T-helper 2 cell (primary cell): Measurements from ENCODE around the gene ZC3H10.

ENCODE experiments used
- DNase-seq, 5 experiments: peaks; one replicate each; pipeline versions ENCODE4 v3.0.0 to v3.0.0-alpha.2; 2012 to 2022

Gene ZC3H10

DNA sequence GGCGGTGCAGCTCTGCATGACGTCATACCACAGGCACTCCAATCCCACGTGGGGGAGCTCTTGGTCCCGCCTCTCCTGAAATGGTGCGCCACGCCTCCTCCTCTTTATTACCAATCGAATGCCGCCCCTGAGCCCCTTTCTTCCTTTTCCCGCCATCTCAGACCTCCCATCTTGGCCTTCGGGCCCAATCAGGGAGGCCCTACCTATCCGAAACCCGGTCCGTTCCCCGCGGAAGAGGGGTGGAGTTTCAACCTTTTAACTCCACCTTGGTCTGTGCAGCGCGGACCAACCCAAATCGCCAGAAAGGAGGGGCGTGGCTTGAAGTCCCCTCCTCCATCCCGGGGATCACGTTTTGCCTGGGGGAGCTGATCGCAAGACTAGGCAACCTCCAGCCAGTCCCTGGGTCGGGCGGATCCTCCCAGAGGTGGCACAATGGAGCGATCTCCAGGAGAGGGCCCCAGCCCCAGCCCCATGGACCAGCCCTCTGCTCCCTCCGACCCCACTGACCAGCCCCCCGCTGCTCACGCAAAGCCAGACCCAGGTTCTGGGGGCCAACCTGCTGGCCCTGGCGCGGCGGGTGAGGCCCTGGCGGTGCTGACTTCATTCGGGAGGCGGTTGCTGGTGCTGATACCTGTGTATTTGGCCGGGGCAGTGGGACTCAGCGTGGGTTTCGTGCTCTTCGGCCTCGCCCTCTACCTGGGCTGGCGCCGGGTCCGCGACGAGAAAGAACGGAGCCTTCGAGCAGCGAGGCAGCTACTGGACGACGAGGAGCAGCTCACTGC, 10.0 kb downstream of the ZC3H10 start, which contains the start of gene ESYT1:
Gene ESYT1, plus strand, starts transcription at position 380 of the 782 bp plus-strand sequence. Its CDS starts 53 bp downstream, at position 433.
- DNase-seq, result peak; percentile 83 to 100 (median 97)

- peak in 1 of 5 experiments; percentile 31 for DNase-seq
These were observed 10.7 kb downstream of the ZC3H10 start for GRCh38 chr12:56128670-56129205.

- DNase-seq, result peak; percentile 30 to 89 (median 59)
These were observed 11.3 kb downstream of the ZC3H10 start for GRCh38 chr12:56129206-56129941.

DNA sequence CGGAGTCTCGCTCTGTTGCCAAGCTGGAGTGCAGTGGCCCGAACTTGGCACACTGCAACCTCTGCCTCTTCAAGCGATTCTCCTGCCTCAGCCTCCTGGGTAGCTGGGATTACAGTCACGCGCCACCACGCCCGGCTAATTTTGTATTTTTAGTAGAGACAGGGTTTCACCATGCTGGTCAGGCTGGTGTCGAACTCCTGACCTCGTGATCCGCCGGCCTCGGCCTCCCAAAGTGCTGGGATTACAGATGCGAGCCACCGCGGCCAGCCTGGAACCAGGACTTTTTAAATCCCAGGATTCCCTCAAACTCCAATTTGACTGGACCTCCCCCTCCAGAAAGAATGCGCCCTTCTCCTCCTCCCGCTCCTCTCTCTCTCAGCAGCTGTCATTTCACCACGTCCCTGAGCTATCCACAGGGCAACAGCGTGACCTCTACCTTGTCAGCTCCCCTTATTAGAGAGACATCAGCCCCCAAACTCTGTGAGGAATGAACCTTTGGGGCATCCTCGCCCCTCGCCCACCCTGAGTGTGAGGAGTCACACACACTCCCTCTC, 12.0 kb downstream of the ZC3H10 start:
- no peak for DNase-seq

- DNase-seq, result no peak
These were observed 12.8 kb downstream of the ZC3H10 start for GRCh38 chr12:56130876-56131275.

DNA sequence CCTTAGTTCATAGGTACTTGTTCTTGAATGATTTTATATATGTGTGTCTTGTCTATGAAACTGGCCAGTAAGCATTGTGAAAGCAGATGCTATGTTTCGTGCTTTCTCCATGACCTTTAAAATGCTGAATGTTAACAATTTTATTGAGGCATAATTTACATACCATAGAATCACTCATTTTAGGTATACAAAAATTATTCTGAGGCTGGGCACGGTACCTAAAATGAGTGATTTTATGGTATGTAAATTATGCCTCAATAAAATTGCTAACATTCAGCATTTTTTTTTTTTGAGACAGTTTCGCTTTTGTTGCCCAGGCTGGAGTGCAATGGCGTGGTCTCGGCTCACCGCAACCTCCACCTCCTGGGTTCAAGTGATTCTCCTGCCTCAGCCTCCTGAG, 16.8 kb downstream of the ZC3H10 start:
- DNase-seq, result no peak

GRCh38 chr12:56137853-56138571, 19.9 kb downstream of the ZC3H10 start:
- no peak for DNase-seq

- no peak for DNase-seq
These were observed 24.1 kb downstream of the ZC3H10 start for GRCh38 chr12:56141946-56142784.

DNA sequence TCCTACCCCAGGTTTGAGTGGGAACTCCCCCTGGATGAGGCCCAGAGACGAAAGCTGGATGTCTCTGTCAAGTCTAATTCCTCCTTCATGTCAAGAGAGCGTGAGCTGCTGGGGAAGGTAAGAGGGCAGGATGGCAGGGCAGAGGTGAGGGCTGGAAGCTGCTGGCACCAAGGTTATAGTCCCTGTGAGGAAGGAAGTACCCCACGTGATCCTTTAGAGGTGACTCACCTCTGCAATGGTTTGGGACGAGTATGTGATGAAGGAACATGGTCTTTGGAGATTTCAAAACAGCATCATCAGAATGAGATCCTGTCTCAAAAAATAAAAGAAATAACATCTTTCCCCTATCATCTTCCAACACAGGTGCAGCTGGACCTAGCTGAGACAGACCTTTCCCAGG, 25.2 kb downstream of the ZC3H10 start:
- DNase-seq, result no peak

- no peak for DNase-seq
These were observed 25.8 kb downstream of the ZC3H10 start for GRCh38 chr12:56143870-56144269.

- DNase-seq, result no peak
These were observed 27.2 kb downstream of the ZC3H10 start for GRCh38 chr12:56145217-56145616.

- no peak for DNase-seq
These were observed 28.7 kb downstream of the ZC3H10 start for GRCh38 chr12:56146492-56147460.

DNA sequence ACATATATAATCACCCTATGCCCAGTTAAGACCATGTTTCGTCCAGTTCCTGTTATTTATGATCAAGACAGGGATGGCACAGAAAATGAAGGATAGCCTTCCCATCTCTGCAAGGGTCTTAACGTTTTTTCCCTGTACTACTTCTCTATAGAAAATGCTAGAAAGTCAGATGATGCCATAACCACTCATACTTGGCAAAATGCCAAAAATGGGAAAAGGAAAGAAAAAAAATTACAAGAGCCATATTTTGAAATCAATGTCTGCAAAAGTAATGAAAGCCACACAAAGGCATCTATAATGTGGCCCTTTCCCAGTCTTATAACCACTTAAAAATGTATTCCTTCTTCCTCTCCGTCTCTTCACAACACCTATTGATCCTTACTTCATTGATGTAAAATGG, 32.5 kb downstream of the ZC3H10 start:
- DNase-seq, result no peak

- peak; percentile 24 to 83 (median 53) for DNase-seq
These were observed 33.6 kb downstream of the ZC3H10 start for GRCh38 chr12:56151672-56152131.

GRCh38 chr12:56152132-56152755, 34.2 kb downstream of the ZC3H10 start, which contains the start of gene MYL6B:
Gene MYL6B (plus strand): TSS chr12:56152587. CDS start chr12:56153919, 1,332 bp downstream.
- peak; percentile 80 to 97 (median 90) for DNase-seq

GRCh38 chr12:56152756-56153677, 35.0 kb downstream of the ZC3H10 start:
- DNase-seq, result no peak

GRCh38 chr12:56153678-56154065, 35.6 kb downstream of the ZC3H10 start:
- DNase-seq, result no peak

- DNase-seq, result no peak
These were observed 36.2 kb downstream of the ZC3H10 start for GRCh38 chr12:56154246-56154771.
